ENCODE results near the gene HIVEP2. TPM values are rescaled to one million over a fixed set of nuclear protein-coding genes. Genes with fewer than 3 reads are reported as not detected.

The HIVEP2 gene
- total RNA-seq, 1 experiment from 2014 or later = 3.2 TPM

GRCh38 chr6:142913511-142914047, 31.4 kb downstream of the HIVEP2 start:
- Histone ChIP-seq H3K27ac (ENCODE audit: low read depth, low read length, poor library complexity, severe bottlenecking) (no peak overlapping the region), H3K4me1 (ENCODE audit: insufficient read depth, low read length, poor library complexity, severe bottlenecking) (no peaks in the 10 kb centered on the region), H3K36me3 (ENCODE audit: insufficient read depth, low read length, poor library complexity, severe bottlenecking) (no peaks in the 10 kb centered on the region), H3K4me3 (ENCODE audit: low read depth, low read length, poor library complexity, severe bottlenecking) (no peak overlapping the region), H3K9me3 (ENCODE audit: low read depth, low read length, poor library complexity, severe bottlenecking) (no peaks in the 10 kb centered on the region), H3K27me3 (replicated peaks; ENCODE audit: insufficient read depth, low read depth, low read length, poor library complexity) (no peaks in the 10 kb centered on the region)
- DNase-seq (ENCODE audit: low spot score) = no peak
- TF ChIP-seq EZH2 (IDR thresholded peaks at IDR 0.05; ENCODE audit: borderline replicate concordance, low read depth, low read length, poor library complexity, severe bottlenecking) = no peak
- no peak for TF ChIP-seq CTCF (conservative IDR thresholded peaks at IDR 0.05; ENCODE audit: low read depth, low read length)
- intact Hi-C loops (cut with micrococcal nuclease; ENCODE audit: unreplicated experiment) = no loop called here
- POLR2A ChIA-PET (ENCODE audit: low non-redundant PET) = no interaction called here
- BruUV-seq (replicated peaks) = no TSS peak
- CTCF ChIA-PET = no interaction called here

- POLR2A ChIA-PET (ENCODE audit: low non-redundant PET) = no interaction called here
- Histone ChIP-seq H3K36me3 (ENCODE audit: insufficient read depth, low read length, poor library complexity, severe bottlenecking) (no peaks in the 10 kb centered on the region), H3K4me3 (ENCODE audit: low read depth, low read length, poor library complexity, severe bottlenecking) (no peak overlapping the region), H3K4me1 (ENCODE audit: insufficient read depth, low read length, poor library complexity, severe bottlenecking) (no peaks in the 10 kb centered on the region), H3K27ac (ENCODE audit: low read depth, low read length, poor library complexity, severe bottlenecking) (no peak overlapping the region), H3K9me3 (ENCODE audit: low read depth, low read length, poor library complexity, severe bottlenecking) (no peaks in the 10 kb centered on the region), H3K27me3 (replicated peaks; ENCODE audit: insufficient read depth, low read depth, low read length, poor library complexity) (no peaks in the 10 kb centered on the region)
- TF ChIP-seq EZH2 (IDR thresholded peaks at IDR 0.05; ENCODE audit: borderline replicate concordance, low read depth, low read length, poor library complexity, severe bottlenecking) (no peak), CTCF (conservative IDR thresholded peaks at IDR 0.05; ENCODE audit: low read depth, low read length) (no peak)
- intact Hi-C loops (cut with micrococcal nuclease; ENCODE audit: unreplicated experiment) = no loop called here
- no peak for DNase-seq (ENCODE audit: low spot score)
- no TSS peak for BruUV-seq (replicated peaks)
- CTCF ChIA-PET = no interaction called here
Measured at GRCh38 chr6:142913036-142913510, 31.9 kb downstream of the HIVEP2 start.

DNA sequence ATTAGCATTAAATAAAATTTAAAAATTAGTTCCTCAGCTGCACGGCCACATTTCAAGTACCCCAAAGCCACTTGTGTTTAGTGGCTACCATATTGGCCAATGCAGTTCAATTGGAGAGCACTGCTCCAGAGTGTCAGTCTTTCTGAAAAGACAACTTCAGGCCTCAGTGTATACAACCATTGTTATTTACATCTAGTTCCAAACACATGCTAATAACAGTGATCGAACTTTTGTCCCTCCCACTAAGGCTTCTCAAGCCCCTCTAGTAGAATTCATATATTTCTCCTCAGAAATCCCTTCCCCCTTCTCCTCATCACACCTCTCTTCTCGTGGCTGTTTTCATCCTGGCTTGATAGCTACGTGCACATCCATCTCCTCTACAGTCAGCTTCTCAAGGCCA, 32.9 kb downstream of the HIVEP2 start:
- no peak overlapping the region for H3K4me3 ChIP-seq (ENCODE audit: low read depth, low read length, poor library complexity, severe bottlenecking)
- no TSS peak for BruUV-seq (replicated peaks)
- no peak overlapping the region for H3K27ac ChIP-seq (ENCODE audit: low read depth, low read length, poor library complexity, severe bottlenecking)
- no peaks in the 10 kb centered on the region for H3K27me3 ChIP-seq (replicated peaks; ENCODE audit: insufficient read depth, low read depth, low read length, poor library complexity)
- no peaks in the 10 kb centered on the region for H3K36me3 ChIP-seq (ENCODE audit: insufficient read depth, low read length, poor library complexity, severe bottlenecking)
- ChIA-PET CTCF (no interaction called here), POLR2A (ENCODE audit: low non-redundant PET) (no interaction called here)
- H3K9me3 ChIP-seq (ENCODE audit: low read depth, low read length, poor library complexity, severe bottlenecking) = no peaks in the 10 kb centered on the region
- H3K4me1 ChIP-seq (ENCODE audit: insufficient read depth, low read length, poor library complexity, severe bottlenecking) = no peaks in the 10 kb centered on the region
- no peak for DNase-seq (ENCODE audit: low spot score)
- TF ChIP-seq CTCF (conservative IDR thresholded peaks at IDR 0.05; ENCODE audit: low read depth, low read length) (no peak), EZH2 (IDR thresholded peaks at IDR 0.05; ENCODE audit: borderline replicate concordance, low read depth, low read length, poor library complexity, severe bottlenecking) (no peak)
- intact Hi-C loops (cut with micrococcal nuclease; ENCODE audit: unreplicated experiment) = no loop called here

Data from A673 (cell line).